Astrocyte (in vitro differentiated cells and primary cell): ENCODE results near the gene CRELD2. TPM values are rescaled to one million over a fixed set of nuclear protein-coding genes. Genes with fewer than 3 reads are reported as not detected.

ENCODE experiments used
- DNase-seq: peaks from one replicate; pipeline ENCODE4 v3.0.0-alpha.2; 2010; ENCODE audit warnings: low read depth
- FAIRE-seq: peaks from 2 replicates; lab custom pipeline; 2011; peaks lifted over from hg19 to GRCh38; lab: Jason Lieb, UNC
- H2AFZ ChIP-seq: 2 replicates; pipeline ENCODE4 v1.6.0; 2012; ENCODE audit warnings: low read depth, low read length, inconsistent platforms
- H3K27ac ChIP-seq: 2 replicates; pipeline ENCODE4 v1.5.1; 2011; ENCODE audit warnings: low read depth, low read length, inconsistent platforms
- H3K27me3 ChIP-seq: 2 replicates; pipeline ENCODE4 v1.6.0; 2011; ENCODE audit warnings: low read length, inconsistent platforms; ENCODE audit not compliant: insufficient read depth
- H3K36me3 ChIP-seq: 2 replicates; pipeline ENCODE4 v1.5.1; 2011; ENCODE audit warnings: low read length, inconsistent platforms; ENCODE audit not compliant: insufficient read depth
- H3K4me1 ChIP-seq: 2 replicates; pipeline ENCODE4 v1.5.1; 2011; ENCODE audit warnings: low read length, inconsistent platforms; ENCODE audit not compliant: insufficient read depth
- H3K4me2 ChIP-seq: 2 replicates; pipeline ENCODE4 v1.6.0; 2012; ENCODE audit warnings: low read length, inconsistent platforms
- H3K4me3 ChIP-seq: 2 replicates; pipeline ENCODE4 v1.5.1; 2011; ENCODE audit warnings: low read depth, mild to moderate bottlenecking, low read length, inconsistent platforms; ENCODE audit not compliant: insufficient read depth
- H3K79me2 ChIP-seq: 2 replicates; pipeline ENCODE4 v1.6.0; 2012; ENCODE audit warnings: mild to moderate bottlenecking, low read length, inconsistent platforms; ENCODE audit not compliant: insufficient read depth
- H3K9ac ChIP-seq: 2 replicates; pipeline ENCODE4 v1.6.0; 2012; ENCODE audit warnings: mild to moderate bottlenecking, low read length, inconsistent platforms
- H3K9me3 ChIP-seq: 2 replicates; pipeline ENCODE4 v1.5.1; 2012; ENCODE audit warnings: low read depth, mild to moderate bottlenecking, low read length, inconsistent platforms; ENCODE audit not compliant: insufficient read depth
- H4K20me1 ChIP-seq: 2 replicates; pipeline ENCODE4 v1.6.0; 2012; ENCODE audit warnings: low read length, inconsistent platforms; ENCODE audit not compliant: insufficient read depth
- H3K27ac Mint-ChIP-seq: one replicate; pipeline ENCODE4 v1.8.0; 2021; ENCODE audit warnings: mild to moderate bottlenecking, mixed read lengths; ENCODE audit not compliant: unreplicated experiment
- H3K27me3 Mint-ChIP-seq: one replicate; pipeline ENCODE4 v1.8.0; 2021; ENCODE audit warnings: low read depth, mixed read lengths; ENCODE audit not compliant: unreplicated experiment
- H3K36me3 Mint-ChIP-seq: one replicate; pipeline ENCODE4 v1.8.0; 2021; ENCODE audit warnings: low read depth, mixed read lengths; ENCODE audit not compliant: unreplicated experiment
- H3K4me1 Mint-ChIP-seq: one replicate; pipeline ENCODE4 v1.8.0; 2021; ENCODE audit warnings: low read depth, mixed read lengths; ENCODE audit not compliant: unreplicated experiment
- H3K4me3 Mint-ChIP-seq: one replicate; pipeline ENCODE4 v1.8.0; 2021; ENCODE audit warnings: mild to moderate bottlenecking, moderate library complexity, mixed read lengths; ENCODE audit not compliant: unreplicated experiment
- H3K9me3 Mint-ChIP-seq: one replicate; pipeline ENCODE4 v1.8.0; 2021; ENCODE audit warnings: mild to moderate bottlenecking, mixed read lengths; ENCODE audit not compliant: unreplicated experiment
- EZH2 ChIP-seq: IDR thresholded peaks from 2 replicates; pipeline ENCODE4 v1.6.1; 2012; ENCODE audit warnings: mild to moderate bottlenecking, low read length, inconsistent platforms; ENCODE audit not compliant: insufficient read depth
- total RNA-seq: library from RNA; stranded (reverse); gene quantifications from 2 replicates; pipeline ENCODE4 v1.2.1, GENCODE V29; 2021
- TF ChIP-seq, protein P1 (sequence below): IDR thresholded peaks from 2 replicates; pipeline ENCODE4 v1.5.1; 2011; ENCODE audit warnings: low read depth, mild to moderate bottlenecking, inconsistent platforms, low read length, moderate library complexity; ENCODE audit not compliant: insufficient read depth

The CRELD2 gene
- total RNA-seq, 1 donor from 2014 or later = 49.6 TPM

GRCh38 chr22:49886346-49887063 is 31.9 kb upstream of the CRELD2 start:
- Histone ChIP-seq H3K36me3 (peaks cover 12% of the 10 kb centered on the region), H3K27ac (no peak overlapping the region), H3K4me1 (peaks cover 11% of the 10 kb centered on the region), H3K9me3 (no peaks in the 10 kb centered on the region), H3K9ac (no peak overlapping the region), H3K4me3 (no peak overlapping the region), H4K20me1 (peaks cover 87% of the 10 kb centered on the region), H3K4me2 (no peak overlapping the region), H3K27me3 (no peaks in the 10 kb centered on the region), H3K79me2 (peaks cover 85% of the 10 kb centered on the region), H2AFZ (no peak overlapping the region)
- peaks cover 15% of the 10 kb centered on the region for H3K4me1 Mint-ChIP-seq
- DNase-seq (no peak), FAIRE-seq (no peak)
- no peaks in the 10 kb centered on the region for H3K27me3 Mint-ChIP-seq
- no peak for TF ChIP-seq EZH2
- TF ChIP-seq, protein P1, sequence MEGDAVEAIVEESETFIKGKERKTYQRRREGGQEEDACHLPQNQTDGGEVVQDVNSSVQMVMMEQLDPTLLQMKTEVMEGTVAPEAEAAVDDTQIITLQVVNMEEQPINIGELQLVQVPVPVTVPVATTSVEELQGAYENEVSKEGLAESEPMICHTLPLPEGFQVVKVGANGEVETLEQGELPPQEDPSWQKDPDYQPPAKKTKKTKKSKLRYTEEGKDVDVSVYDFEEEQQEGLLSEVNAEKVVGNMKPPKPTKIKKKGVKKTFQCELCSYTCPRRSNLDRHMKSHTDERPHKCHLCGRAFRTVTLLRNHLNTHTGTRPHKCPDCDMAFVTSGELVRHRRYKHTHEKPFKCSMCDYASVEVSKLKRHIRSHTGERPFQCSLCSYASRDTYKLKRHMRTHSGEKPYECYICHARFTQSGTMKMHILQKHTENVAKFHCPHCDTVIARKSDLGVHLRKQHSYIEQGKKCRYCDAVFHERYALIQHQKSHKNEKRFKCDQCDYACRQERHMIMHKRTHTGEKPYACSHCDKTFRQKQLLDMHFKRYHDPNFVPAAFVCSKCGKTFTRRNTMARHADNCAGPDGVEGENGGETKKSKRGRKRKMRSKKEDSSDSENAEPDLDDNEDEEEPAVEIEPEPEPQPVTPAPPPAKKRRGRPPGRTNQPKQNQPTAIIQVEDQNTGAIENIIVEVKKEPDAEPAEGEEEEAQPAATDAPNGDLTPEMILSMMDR = no peak
- H3K9me3 Mint-ChIP-seq = peaks cover 10% of the 10 kb centered on the region
- H3K4me3 Mint-ChIP-seq = no peak overlapping the region
- H3K27ac Mint-ChIP-seq = no peak overlapping the region
- H3K36me3 Mint-ChIP-seq = peaks cover 62% of the 10 kb centered on the region

DNA sequence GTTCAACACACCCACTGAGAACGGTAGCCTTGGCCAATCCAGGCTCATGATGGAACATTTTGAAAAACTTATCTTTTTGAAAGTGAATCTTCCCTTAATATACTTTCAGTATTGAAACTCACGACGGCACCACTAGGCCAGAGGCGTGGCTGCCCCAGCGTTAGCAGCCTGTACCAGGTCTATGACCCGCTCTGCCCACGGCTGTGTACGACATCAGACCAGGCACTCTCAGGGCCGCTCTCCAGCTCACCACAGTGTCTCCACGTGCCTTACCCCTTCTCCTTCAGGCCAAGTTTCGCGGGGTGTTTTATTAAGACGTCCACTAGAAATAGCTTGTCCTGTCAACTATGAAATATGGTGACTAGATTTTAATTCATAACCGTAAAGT is 31.4 kb upstream of the CRELD2 start:
- no peak overlapping the region for H3K4me3 Mint-ChIP-seq
- Histone ChIP-seq H3K79me2 (peaks cover 79% of the 10 kb centered on the region), H2AFZ (no peak overlapping the region), H3K36me3 (peaks cover 12% of the 10 kb centered on the region), H3K4me1 (peaks cover 6% of the 10 kb centered on the region), H3K27ac (no peak overlapping the region), H3K4me3 (no peak overlapping the region), H3K27me3 (no peaks in the 10 kb centered on the region), H3K9ac (no peak overlapping the region), H4K20me1 (peaks cover 82% of the 10 kb centered on the region), H3K4me2 (no peak overlapping the region), H3K9me3 (no peaks in the 10 kb centered on the region)
- H3K9me3 Mint-ChIP-seq = peaks cover 10% of the 10 kb centered on the region
- no peak for TF ChIP-seq EZH2
- TF ChIP-seq, protein P1 = no peak
- H3K4me1 Mint-ChIP-seq = peaks cover 15% of the 10 kb centered on the region
- H3K27me3 Mint-ChIP-seq = no peaks in the 10 kb centered on the region
- peaks cover 64% of the 10 kb centered on the region for H3K36me3 Mint-ChIP-seq
- no peak for FAIRE-seq
- no peak overlapping the region for H3K27ac Mint-ChIP-seq
- DNase-seq = no peak

DNA sequence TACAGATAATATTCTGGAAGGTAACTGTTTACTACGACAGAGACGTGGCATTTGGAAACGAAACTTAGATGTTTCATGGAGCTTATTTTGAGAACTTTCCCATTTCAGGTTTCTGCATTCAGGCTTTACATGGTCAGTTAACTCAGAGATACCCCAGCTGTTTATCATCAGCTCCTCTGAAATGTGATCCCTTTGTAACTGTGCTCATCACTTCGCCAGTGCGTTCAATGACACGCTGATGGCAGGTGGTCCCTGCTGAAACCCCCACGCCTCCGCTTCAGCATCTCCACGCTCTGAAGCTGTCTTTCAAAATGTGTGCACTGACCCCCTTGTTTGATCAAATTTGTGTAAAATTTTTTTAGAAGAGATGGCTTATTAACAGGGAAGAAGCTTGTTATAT is 30.7 kb upstream of the CRELD2 start:
- Mint-ChIP-seq H3K27me3 (no peaks in the 10 kb centered on the region), H3K36me3 (peaks cover 65% of the 10 kb centered on the region), H3K9me3 (peaks cover 11% of the 10 kb centered on the region), H3K4me3 (no peak overlapping the region), H3K27ac (no peak overlapping the region), H3K4me1 (peaks cover 11% of the 10 kb centered on the region)
- H3K4me1 ChIP-seq = no peaks in the 10 kb centered on the region
- H3K27me3 ChIP-seq = no peaks in the 10 kb centered on the region
- no peak for FAIRE-seq
- DNase-seq = no peak
- peaks cover 12% of the 10 kb centered on the region for H3K36me3 ChIP-seq
- H3K27ac ChIP-seq = no peak overlapping the region
- H2AFZ ChIP-seq = no peak overlapping the region
- no peak overlapping the region for H3K9ac ChIP-seq
- TF ChIP-seq, protein P1 = no peak
- TF ChIP-seq EZH2 = no peak
- no peak overlapping the region for H3K4me3 ChIP-seq
- H3K4me2 ChIP-seq = no peak overlapping the region
- no peaks in the 10 kb centered on the region for H3K9me3 ChIP-seq
- peaks cover 82% of the 10 kb centered on the region for H4K20me1 ChIP-seq
- H3K79me2 ChIP-seq = peaks cover 73% of the 10 kb centered on the region
